ENCODE measurements around the gene AGBL3.
"Not testable (repeated sequence)": the region's sequence is repeated elsewhere in the genome, so short reads cannot be mapped to it uniquely, and the experiment has no call there.

The AGBL3 gene

DNA sequence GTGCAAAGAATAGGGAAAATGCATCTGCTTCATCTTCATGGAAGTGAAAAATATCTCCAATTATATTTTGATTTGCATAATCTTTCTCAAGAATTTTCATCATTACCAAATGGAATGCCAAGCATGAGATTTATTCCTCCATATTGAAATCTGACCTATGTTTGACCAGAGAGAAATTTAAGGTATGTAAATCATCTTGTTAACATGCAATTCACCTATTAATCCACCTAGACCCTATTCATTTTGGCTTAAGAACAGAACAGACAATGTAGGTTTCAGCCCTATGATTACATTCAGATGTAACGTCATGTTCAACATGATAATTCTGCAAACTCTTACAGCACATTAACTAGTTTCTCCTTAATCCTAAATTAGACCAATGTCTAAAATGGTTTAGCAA, 130.8 kb downstream of the AGBL3 start:
- Histone ChIP-seq H3K9ac (ENCODE audit: low read depth, low read length) (no peak overlapping the region), H3K4me3 (ENCODE audit: low read length) (no peak overlapping the region), H3K27me3 (ENCODE audit: insufficient read depth, low read length) (no peaks in the 10 kb centered on the region), H3K36me3 (ENCODE audit: insufficient read depth, low read depth, low read length) (no peaks in the 10 kb centered on the region), H3K4me1 (ENCODE audit: insufficient read depth, low read length) (no peaks in the 10 kb centered on the region), H3K9me3 (ENCODE audit: insufficient read depth, low read depth, low read length) (peaks cover 5% of the 10 kb centered on the region; the same call in 1 of the 2 replicates), H3K27ac (ENCODE audit: low read length) (no peak overlapping the region)

DNA sequence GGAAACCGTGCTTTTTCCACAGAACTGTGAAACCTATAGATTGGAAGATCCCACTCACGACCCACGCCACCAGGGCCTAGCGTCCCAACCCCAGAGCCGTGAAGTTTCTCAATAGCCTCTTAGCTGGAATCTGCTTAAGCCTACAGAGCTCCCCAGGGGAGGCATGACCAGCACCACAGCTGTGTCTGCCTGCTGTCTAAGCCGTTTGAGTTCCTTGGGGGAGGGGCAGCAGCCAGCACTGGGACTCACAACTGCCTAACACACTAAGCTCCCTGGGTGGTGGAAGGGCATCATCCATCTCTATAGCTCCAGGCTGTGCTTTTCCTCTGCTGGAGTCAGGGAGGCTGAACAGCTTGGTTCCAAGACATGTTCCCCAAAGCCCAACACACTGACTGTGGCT, 135.6 kb downstream of the AGBL3 start:
- H3K4me3 ChIP-seq (ENCODE audit: low read length): no peak overlapping the region

GRCh38 chr7:135124631-135125030, 138.3 kb downstream of the AGBL3 start:
- H3K4me3 ChIP-seq (ENCODE audit: low read length); H3K27ac ChIP-seq (ENCODE audit: low read length); H3K9ac ChIP-seq (ENCODE audit: low read depth, low read length); H3K36me3 ChIP-seq (ENCODE audit: insufficient read depth, low read depth, low read length); H3K27me3 ChIP-seq (ENCODE audit: insufficient read depth, low read length); H3K4me1 ChIP-seq (ENCODE audit: insufficient read depth, low read length); H3K9me3 ChIP-seq (ENCODE audit: insufficient read depth, low read depth, low read length): not testable (repeated sequence)

More for the DNA sequence above, 135.6 kb downstream of the AGBL3 start:
- Histone ChIP-seq H3K27ac (ENCODE audit: low read length) (no peak overlapping the region), H3K4me1 (ENCODE audit: insufficient read depth, low read length) (no peaks in the 10 kb centered on the region), H3K9me3 (ENCODE audit: insufficient read depth, low read depth, low read length) (peaks cover 5% of the 10 kb centered on the region; the same call in 1 of the 2 replicates), H3K27me3 (ENCODE audit: insufficient read depth, low read length) (no peaks in the 10 kb centered on the region), H3K9ac (ENCODE audit: low read depth, low read length) (no peak overlapping the region), H3K36me3 (ENCODE audit: insufficient read depth, low read depth, low read length) (no peaks in the 10 kb centered on the region)

- Histone ChIP-seq H3K9me3 (ENCODE audit: insufficient read depth, low read depth, low read length) (peaks cover 3% of the 10 kb centered on the region), H3K36me3 (ENCODE audit: insufficient read depth, low read depth, low read length) (no peaks in the 10 kb centered on the region), H3K27me3 (ENCODE audit: insufficient read depth, low read length) (no peaks in the 10 kb centered on the region), H3K27ac (ENCODE audit: low read length) (no peak overlapping the region), H3K9ac (ENCODE audit: low read depth, low read length) (no peak overlapping the region), H3K4me1 (ENCODE audit: insufficient read depth, low read length) (no peaks in the 10 kb centered on the region), H3K4me3 (ENCODE audit: low read length) (no peak overlapping the region)
These were observed 142.6 kb downstream of the AGBL3 start for GRCh38 chr7:135128931-135129330.

DNA sequence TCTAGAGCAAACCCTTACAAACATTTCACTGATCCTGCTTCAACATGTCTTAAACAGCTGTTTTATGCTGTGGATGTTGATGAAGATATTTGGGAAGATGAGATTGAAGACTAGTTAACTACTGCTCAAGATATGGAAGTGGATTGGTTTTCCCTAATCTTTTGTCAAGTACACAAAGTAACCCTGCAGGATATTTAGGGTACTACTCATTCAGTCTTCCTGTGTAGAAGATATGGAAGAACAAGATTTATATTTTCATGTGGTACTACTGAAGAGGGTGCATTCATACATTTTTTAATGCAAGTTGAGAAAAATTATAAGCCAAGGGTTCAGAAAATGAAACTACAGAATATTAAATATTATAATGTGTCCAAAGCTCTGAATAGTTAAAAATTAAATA, 143.3 kb downstream of the AGBL3 start:
- Histone ChIP-seq H3K4me1 (ENCODE audit: insufficient read depth, low read length) (no peaks in the 10 kb centered on the region), H3K36me3 (ENCODE audit: insufficient read depth, low read depth, low read length) (no peaks in the 10 kb centered on the region), H3K27me3 (ENCODE audit: insufficient read depth, low read length) (no peaks in the 10 kb centered on the region), H3K9me3 (ENCODE audit: insufficient read depth, low read depth, low read length) (peaks cover 3% of the 10 kb centered on the region), H3K27ac (ENCODE audit: low read length) (no peak overlapping the region), H3K4me3 (ENCODE audit: low read length) (no peak overlapping the region), H3K9ac (ENCODE audit: low read depth, low read length) (no peak overlapping the region)

GRCh38 chr7:135143885-135144668, 157.8 kb downstream of the AGBL3 start:
- Histone ChIP-seq H3K4me1 (ENCODE audit: insufficient read depth, low read length) (no peaks in the 10 kb centered on the region), H3K36me3 (ENCODE audit: insufficient read depth, low read depth, low read length) (no peaks in the 10 kb centered on the region), H3K27me3 (ENCODE audit: insufficient read depth, low read length) (no peaks in the 10 kb centered on the region), H3K9me3 (ENCODE audit: insufficient read depth, low read depth, low read length) (no peaks in the 10 kb centered on the region), H3K9ac (ENCODE audit: low read depth, low read length) (no peak overlapping the region), H3K4me3 (ENCODE audit: low read length) (no peak overlapping the region), H3K27ac (ENCODE audit: low read length) (no peak overlapping the region)

DNA sequence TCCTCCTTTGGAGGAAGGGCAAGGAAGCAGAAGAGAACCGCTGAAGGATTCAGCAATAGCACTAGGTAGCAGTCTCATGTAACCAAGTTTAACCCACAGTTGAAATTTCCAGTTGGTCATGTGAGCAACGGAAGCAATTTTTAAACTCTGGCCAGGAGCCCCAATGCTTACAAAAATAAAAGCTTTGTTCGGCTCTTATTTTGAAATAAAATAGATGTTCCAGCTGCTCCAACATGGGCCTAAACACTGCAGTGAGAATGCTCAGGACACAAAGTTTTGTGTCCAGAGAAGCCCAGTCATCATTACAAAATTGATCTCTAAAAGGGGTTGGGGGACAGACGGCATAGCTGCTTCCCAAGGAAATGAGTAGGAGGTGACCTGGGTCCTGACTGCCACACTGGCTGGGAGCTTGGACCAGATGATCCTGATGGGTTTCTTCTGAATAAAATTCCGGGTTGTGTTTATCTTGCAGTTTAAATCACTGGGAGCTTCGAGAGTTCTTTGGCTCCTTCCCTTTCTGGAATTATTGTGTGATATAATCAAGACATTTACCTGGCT, 161.1 kb downstream of the AGBL3 start:
- H3K27me3 ChIP-seq (ENCODE audit: insufficient read depth, low read length): no peaks in the 10 kb centered on the region
- no peaks in the 10 kb centered on the region for H3K36me3 ChIP-seq (ENCODE audit: insufficient read depth, low read depth, low read length)
- H3K4me1 ChIP-seq (ENCODE audit: insufficient read depth, low read length): no peaks in the 10 kb centered on the region
- H3K9ac ChIP-seq (ENCODE audit: low read depth, low read length): no peak overlapping the region
- no peak overlapping the region for H3K27ac ChIP-seq (ENCODE audit: low read length)
- H3K9me3 ChIP-seq (ENCODE audit: insufficient read depth, low read depth, low read length): no peaks in the 10 kb centered on the region
- no peak overlapping the region for H3K4me3 ChIP-seq (ENCODE audit: low read length)

DNA sequence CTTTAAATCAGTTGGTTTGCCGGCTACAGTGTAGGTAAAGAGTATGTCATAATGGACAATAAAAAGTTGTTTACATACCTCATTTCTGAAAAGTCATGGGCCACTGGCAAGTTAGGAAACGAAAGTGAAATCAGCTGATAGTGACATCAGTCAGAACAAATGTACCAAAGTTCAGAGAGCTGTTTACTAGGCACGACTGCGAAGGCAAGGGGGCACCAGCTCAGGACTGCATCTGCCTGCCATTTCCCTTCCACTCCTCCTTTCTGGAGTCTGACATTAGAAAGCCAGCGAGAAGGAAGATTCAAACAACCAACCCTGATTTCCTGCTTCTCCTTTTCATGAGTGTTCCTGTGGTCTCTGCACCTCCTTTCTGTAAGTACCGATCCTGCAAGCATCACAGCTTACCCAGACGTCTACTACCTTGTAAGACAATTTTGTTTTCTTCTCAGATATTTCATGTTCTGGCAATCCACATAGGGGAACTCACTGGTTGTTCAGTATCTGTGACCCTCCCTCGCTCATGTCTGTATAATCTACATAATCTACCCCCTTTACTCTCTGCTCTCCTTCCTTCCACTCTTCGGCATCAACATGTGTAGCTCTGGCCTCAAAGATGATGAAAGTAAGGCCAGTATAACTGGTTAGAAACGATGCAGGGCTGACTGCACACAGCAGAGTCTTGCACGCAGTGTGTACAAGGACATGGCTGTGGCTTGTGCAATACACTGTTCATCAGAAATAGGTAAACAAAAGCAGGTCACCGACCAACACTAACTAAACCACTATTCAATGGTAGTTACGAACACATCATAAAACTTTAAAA, 161.8 kb downstream of the AGBL3 start, which contains the start of gene TMEM140:
Gene TMEM140, plus strand, starts transcription at position 174 of the 823 bp plus-strand sequence. CDS start 16,370 bp downstream, outside the sequence.
- Histone ChIP-seq H3K27ac (ENCODE audit: low read length) (no peak within 1 kb of the TSS), H3K4me1 (ENCODE audit: insufficient read depth, low read length) (no peaks in the 10 kb centered on the region), H3K9ac (ENCODE audit: low read depth, low read length) (no peak within 1 kb of the TSS), H3K9me3 (ENCODE audit: insufficient read depth, low read depth, low read length) (no peaks in the 10 kb centered on the region), H3K27me3 (ENCODE audit: insufficient read depth, low read length) (no peaks in the 10 kb centered on the region), H3K4me3 (ENCODE audit: low read length) (no peak within 1 kb of the TSS), H3K36me3 (ENCODE audit: insufficient read depth, low read depth, low read length) (no peaks in the 10 kb centered on the region)

- H3K36me3 ChIP-seq (ENCODE audit: insufficient read depth, low read depth, low read length): no peaks in the 10 kb centered on the region
- no peaks in the 10 kb centered on the region for H3K27me3 ChIP-seq (ENCODE audit: insufficient read depth, low read length)
- no peak overlapping the region for H3K4me3 ChIP-seq (ENCODE audit: low read length)
- no peak overlapping the region for H3K9ac ChIP-seq (ENCODE audit: low read depth, low read length)
- no peak overlapping the region for H3K27ac ChIP-seq (ENCODE audit: low read length)
- H3K4me1 ChIP-seq (ENCODE audit: insufficient read depth, low read length): no peaks in the 10 kb centered on the region
- H3K9me3 ChIP-seq (ENCODE audit: insufficient read depth, low read depth, low read length): peaks cover under 1% of the 10 kb centered on the region; the same call in 1 of the 2 replicates
These were observed 163.9 kb downstream of the AGBL3 start for GRCh38 chr7:135150072-135150782.

DNA sequence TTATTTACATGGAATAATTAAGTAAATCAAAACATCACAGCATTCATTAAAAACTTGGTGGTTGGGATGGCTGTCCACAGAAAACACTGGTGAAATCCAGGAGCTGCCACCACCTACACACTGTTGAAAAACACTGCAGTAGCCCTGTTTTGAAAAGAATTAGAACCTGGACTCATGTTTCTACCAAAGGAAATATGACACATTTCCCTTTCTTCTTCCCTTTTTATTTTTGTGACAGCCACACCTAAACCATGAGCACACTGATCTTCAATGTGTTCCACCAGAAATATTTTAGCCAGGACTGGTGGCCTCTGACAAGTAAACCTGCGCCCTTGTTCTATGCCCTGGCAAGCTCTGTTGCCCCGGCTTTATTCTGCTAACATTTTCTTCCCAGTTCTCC, 164.8 kb downstream of the AGBL3 start:
- no peaks in the 10 kb centered on the region for H3K36me3 ChIP-seq (ENCODE audit: insufficient read depth, low read depth, low read length)
- no peaks in the 10 kb centered on the region for H3K27me3 ChIP-seq (ENCODE audit: insufficient read depth, low read length)
- H3K4me3 ChIP-seq (ENCODE audit: low read length): no peak overlapping the region
- H3K27ac ChIP-seq (ENCODE audit: low read length): no peak overlapping the region
- H3K4me1 ChIP-seq (ENCODE audit: insufficient read depth, low read length): no peaks in the 10 kb centered on the region
- no peak overlapping the region for H3K9ac ChIP-seq (ENCODE audit: low read depth, low read length)
- peaks cover 10% of the 10 kb centered on the region for H3K9me3 ChIP-seq (ENCODE audit: insufficient read depth, low read depth, low read length)

- Histone ChIP-seq H3K36me3 (ENCODE audit: insufficient read depth, low read depth, low read length) (no peaks in the 10 kb centered on the region), H3K9me3 (ENCODE audit: insufficient read depth, low read depth, low read length) (peaks cover 14% of the 10 kb centered on the region), H3K27ac (ENCODE audit: low read length) (no peak overlapping the region), H3K4me3 (ENCODE audit: low read length) (no peak overlapping the region), H3K27me3 (ENCODE audit: insufficient read depth, low read length) (no peaks in the 10 kb centered on the region), H3K4me1 (ENCODE audit: insufficient read depth, low read length) (no peaks in the 10 kb centered on the region), H3K9ac (ENCODE audit: low read depth, low read length) (no peak overlapping the region)
These were observed 165.2 kb downstream of the AGBL3 start for GRCh38 chr7:135151533-135151932.
